ENCODE data around the gene VN1R2.
"Not testable (repeated sequence)": the region's sequence is repeated elsewhere in the genome, so short reads cannot be mapped to it uniquely, and the experiment has no call there.

VN1R2 gene

GRCh38 chr19:53290758-53291549 is 32.9 kb downstream of the VN1R2 start:
- Histone ChIP-seq H3K4me1 (ENCODE audit: low read length) (no peaks in the 10 kb centered on the region), H3K27ac (ENCODE audit: low read length) (no peak overlapping the region), H3K4me3 (ENCODE audit: low read length) (no peak overlapping the region), H3K27me3 (ENCODE audit: low read depth, low read length) (no peaks in the 10 kb centered on the region), H3K9ac (ENCODE audit: low read length) (no peak overlapping the region), H3K9me3 (ENCODE audit: insufficient read depth, low read length) (peaks cover 34% of the 10 kb centered on the region), H4K20me1 (ENCODE audit: insufficient read depth, low read length) (no peaks in the 10 kb centered on the region), H2AFZ (ENCODE audit: low read depth, low read length) (no peak overlapping the region), H3K4me2 (ENCODE audit: low read length) (no peak overlapping the region), H3K79me2 (ENCODE audit: low read length) (no peaks in the 10 kb centered on the region), H3K36me3 (replicated peaks; ENCODE audit: low read depth, low read length) (no peaks in the 10 kb centered on the region)
- no peak for TF ChIP-seq EZH2phosphoT487 (IDR thresholded peaks at IDR 0.05; ENCODE audit: low read depth)
- no peak for TF ChIP-seq CTCF (IDR thresholded peaks at IDR 0.05; ENCODE audit: low read depth, low read length)

GRCh38 chr19:53294786-53295441 is 36.8 kb downstream of the VN1R2 start:
- Histone ChIP-seq H3K27ac (ENCODE audit: low read length) (no peak overlapping the region), H3K4me1 (ENCODE audit: low read length) (no peaks in the 10 kb centered on the region), H3K79me2 (ENCODE audit: low read length) (no peaks in the 10 kb centered on the region), H2AFZ (ENCODE audit: low read depth, low read length) (no peak overlapping the region), H3K9me3 (ENCODE audit: insufficient read depth, low read length) (peaks cover 36% of the 10 kb centered on the region), H4K20me1 (ENCODE audit: insufficient read depth, low read length) (no peaks in the 10 kb centered on the region), H3K4me2 (ENCODE audit: low read length) (no peak overlapping the region), H3K27me3 (ENCODE audit: low read depth, low read length) (no peaks in the 10 kb centered on the region), H3K4me3 (ENCODE audit: low read length) (no peak overlapping the region), H3K9ac (ENCODE audit: low read length) (no peak overlapping the region), H3K36me3 (replicated peaks; ENCODE audit: low read depth, low read length) (no peaks in the 10 kb centered on the region)
- TF ChIP-seq EZH2phosphoT487 (IDR thresholded peaks at IDR 0.05; ENCODE audit: low read depth) (no peak), CTCF (IDR thresholded peaks at IDR 0.05; ENCODE audit: low read depth, low read length) (no peak)

- H3K4me1 ChIP-seq (ENCODE audit: low read length); H3K27ac ChIP-seq (ENCODE audit: low read length); H3K79me2 ChIP-seq (ENCODE audit: low read length); H3K27me3 ChIP-seq (ENCODE audit: low read depth, low read length); H4K20me1 ChIP-seq (ENCODE audit: insufficient read depth, low read length); H3K36me3 ChIP-seq (replicated peaks; ENCODE audit: low read depth, low read length); H3K4me2 ChIP-seq (ENCODE audit: low read length); H3K9me3 ChIP-seq (ENCODE audit: insufficient read depth, low read length); H3K4me3 ChIP-seq (ENCODE audit: low read length); H2AFZ ChIP-seq (ENCODE audit: low read depth, low read length); H3K9ac ChIP-seq (ENCODE audit: low read length): not testable (repeated sequence)
Observed at GRCh38 chr19:53301341-53301740, 43.2 kb downstream of the VN1R2 start.

GRCh38 chr19:53308339-53308811 is 50.3 kb downstream of the VN1R2 start:
- Histone ChIP-seq H3K9ac (ENCODE audit: low read length) (no peak overlapping the region), H3K27me3 (ENCODE audit: low read depth, low read length) (no peaks in the 10 kb centered on the region), H3K9me3 (ENCODE audit: insufficient read depth, low read length) (peaks cover 11% of the 10 kb centered on the region; the same call in 1 of the 2 replicates), H3K4me3 (ENCODE audit: low read length) (no peak overlapping the region), H3K79me2 (ENCODE audit: low read length) (no peaks in the 10 kb centered on the region), H3K4me1 (ENCODE audit: low read length) (no peaks in the 10 kb centered on the region), H3K4me2 (ENCODE audit: low read length) (no peak overlapping the region), H2AFZ (ENCODE audit: low read depth, low read length) (no peak overlapping the region), H3K27ac (ENCODE audit: low read length) (no peak overlapping the region), H3K36me3 (replicated peaks; ENCODE audit: low read depth, low read length) (no peaks in the 10 kb centered on the region), H4K20me1 (ENCODE audit: insufficient read depth, low read length) (no peaks in the 10 kb centered on the region)
- TF ChIP-seq CTCF (IDR thresholded peaks at IDR 0.05; ENCODE audit: low read depth, low read length) (no peak), EZH2phosphoT487 (IDR thresholded peaks at IDR 0.05; ENCODE audit: low read depth) (no peak)
